H54 (cell line): ENCODE data around the gene NEDD9.

ENCODE experiments used
- DNase-seq: peaks from one replicate; pipeline ENCODE4 v3.0.0; 2011; ENCODE audit warnings: low spot score, mixed read lengths; ENCODE audit not compliant: insufficient read length
- FAIRE-seq: peaks from 3 replicates; lab custom pipeline; 2011; peaks lifted over from hg19 to GRCh38; lab: Jason Lieb, UNC
- POLR2A ChIP-seq: IDR thresholded peaks from 2 replicates; pipeline ENCODE4 v1.6.1; 2011; ENCODE audit warnings: low read depth, mild to moderate bottlenecking, low read length

The NEDD9 gene

GRCh38 chr6:11164717-11165646 is 67.5 kb downstream of the NEDD9 start:
- TF ChIP-seq POLR2A = no peak
- FAIRE-seq (no peak), DNase-seq (no peak)

GRCh38 chr6:11163932-11164331 is 68.5 kb downstream of the NEDD9 start:
- DNase-seq (no peak), FAIRE-seq (no peak)
- TF ChIP-seq POLR2A = no peak

DNA sequence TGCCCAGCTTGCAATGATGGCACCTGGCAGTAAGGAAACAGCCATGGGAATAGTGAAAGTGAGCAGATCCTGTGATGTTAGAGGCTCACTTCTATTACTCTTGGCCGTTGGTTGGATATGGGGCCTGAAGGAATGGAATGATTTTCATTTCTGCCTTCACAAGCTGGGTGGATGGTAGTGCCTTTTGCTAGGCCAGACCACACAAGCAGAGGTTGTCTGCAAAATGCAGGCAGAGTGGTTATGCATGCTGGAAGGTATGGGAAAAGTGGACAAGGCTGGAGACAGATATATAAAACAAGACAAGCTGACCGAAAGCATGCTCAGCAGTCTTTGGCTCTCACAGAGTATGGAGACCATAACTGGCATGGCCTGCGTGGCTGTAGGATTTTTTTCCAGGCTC is 70.2 kb downstream of the NEDD9 start:
- FAIRE-seq (no peak), DNase-seq (no peak)
- TF ChIP-seq POLR2A = no peak

DNA sequence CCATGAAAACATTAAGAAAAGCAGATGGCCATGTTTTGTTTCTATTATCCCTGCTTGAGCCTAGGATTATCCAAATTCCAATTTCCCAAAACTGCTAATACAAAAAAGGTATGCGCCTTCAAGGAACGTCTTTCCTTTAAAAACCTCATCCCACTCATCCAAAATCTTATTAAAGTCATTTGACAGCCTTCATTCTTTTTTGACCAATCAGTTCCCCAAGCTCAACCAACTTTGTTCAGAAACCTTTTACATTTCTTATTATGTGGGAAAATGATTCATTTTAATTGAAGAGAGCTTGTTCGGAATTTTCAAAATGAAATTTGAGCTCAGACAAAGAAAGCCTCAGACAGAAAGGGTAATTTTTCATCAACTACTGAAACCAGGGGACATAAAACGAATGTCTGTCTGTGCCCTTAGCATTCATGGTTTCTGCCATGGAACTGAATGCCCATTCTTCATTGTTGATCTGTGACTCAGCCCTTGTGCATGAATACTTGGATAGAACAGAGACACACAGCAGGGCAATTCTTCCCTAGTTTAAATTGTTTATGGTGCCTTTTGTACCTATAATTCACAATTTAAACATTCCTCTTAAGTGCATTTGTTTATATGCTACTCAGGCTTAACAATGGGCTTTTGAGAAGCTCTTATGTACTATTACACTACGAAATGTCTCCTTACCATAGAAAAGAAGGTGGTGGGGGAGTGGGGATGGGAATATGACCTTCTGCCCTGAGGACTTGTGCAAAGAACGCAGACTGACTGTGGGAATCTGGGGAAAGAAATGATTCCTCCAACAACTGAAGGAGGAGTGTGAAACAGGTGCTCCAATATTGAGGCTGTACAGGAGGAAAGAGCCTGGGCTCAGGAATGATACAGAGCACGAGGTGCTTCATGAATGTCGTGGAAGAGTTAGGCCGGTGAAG is 71.2 kb downstream of the NEDD9 start:
- FAIRE-seq (peak; percentile 99), DNase-seq (peak; percentile 62)
- no peak for TF ChIP-seq POLR2A

DNA sequence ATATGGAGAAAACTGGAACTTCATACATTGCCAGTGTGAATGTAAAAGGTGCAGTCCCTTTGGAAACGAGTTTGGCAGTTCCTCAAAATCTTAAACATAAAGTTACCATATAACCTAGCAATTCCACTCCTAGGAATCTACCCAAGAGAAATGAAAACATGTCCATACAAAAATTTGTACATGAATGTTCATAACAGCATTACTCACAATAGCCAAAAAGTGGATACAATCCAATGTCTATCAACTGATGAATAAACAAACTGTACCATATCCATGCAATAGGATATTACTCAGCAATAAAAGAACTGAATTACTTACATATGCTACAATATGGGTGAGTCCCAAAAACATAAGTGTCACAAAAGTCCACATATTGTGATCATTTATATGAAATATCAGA is 72.3 kb downstream of the NEDD9 start:
- no peak for TF ChIP-seq POLR2A
- no peak for DNase-seq
- no peak for FAIRE-seq

- no peak for DNase-seq
- FAIRE-seq = no peak
- TF ChIP-seq POLR2A = no peak
Measured at GRCh38 chr6:11155589-11155988, 76.9 kb downstream of the NEDD9 start.

DNA sequence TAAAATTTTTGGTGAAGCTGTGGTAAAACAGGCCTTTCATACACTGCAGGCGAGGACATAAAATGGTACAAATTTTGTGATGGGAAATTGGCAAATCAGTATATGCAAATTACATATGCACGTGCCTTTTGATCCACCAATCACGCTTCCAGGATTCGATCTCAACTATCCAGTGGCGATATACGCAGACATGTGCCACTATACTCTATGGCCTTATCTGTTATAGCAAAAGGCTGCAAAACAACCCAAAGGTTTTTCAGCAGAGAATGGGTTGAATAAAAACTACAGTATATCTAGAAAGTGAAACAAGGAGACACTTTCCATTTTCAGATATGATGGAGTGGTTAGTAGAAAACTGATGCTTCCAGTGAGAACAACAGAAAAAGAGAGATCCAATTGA is 79.0 kb downstream of the NEDD9 start:
- FAIRE-seq (no peak), DNase-seq (no peak)
- no peak for TF ChIP-seq POLR2A

GRCh38 chr6:11152581-11152980 is 79.9 kb downstream of the NEDD9 start:
- TF ChIP-seq POLR2A = no peak
- FAIRE-seq = no peak
- no peak for DNase-seq

DNA sequence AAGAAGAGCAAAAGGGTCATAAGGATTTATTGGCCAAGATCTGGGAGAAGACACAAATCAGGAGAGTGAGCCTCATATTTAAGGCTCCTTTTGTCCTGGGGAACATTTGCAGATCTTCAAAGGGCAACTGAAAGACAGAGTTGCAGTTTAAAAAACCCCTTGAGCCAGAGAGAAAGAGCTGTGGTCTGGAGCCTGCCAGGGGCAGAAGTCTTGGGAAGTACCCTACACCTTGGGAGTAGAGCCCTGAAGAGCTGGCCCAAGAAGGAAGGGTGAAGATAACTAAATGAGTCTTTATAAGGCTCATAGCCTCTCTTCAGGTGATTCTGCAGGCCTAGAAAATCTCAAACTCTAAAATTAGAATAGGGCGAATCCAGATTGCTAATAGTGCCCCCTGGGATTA is 81.0 kb downstream of the NEDD9 start:
- no peak for TF ChIP-seq POLR2A
- no peak for FAIRE-seq

GRCh38 chr6:11149551-11149950 is 82.9 kb downstream of the NEDD9 start:
- FAIRE-seq = no peak
- no peak for TF ChIP-seq POLR2A
- DNase-seq = no peak

More for the DNA sequence above, 81.0 kb downstream of the NEDD9 start:
- no peak for DNase-seq

DNA sequence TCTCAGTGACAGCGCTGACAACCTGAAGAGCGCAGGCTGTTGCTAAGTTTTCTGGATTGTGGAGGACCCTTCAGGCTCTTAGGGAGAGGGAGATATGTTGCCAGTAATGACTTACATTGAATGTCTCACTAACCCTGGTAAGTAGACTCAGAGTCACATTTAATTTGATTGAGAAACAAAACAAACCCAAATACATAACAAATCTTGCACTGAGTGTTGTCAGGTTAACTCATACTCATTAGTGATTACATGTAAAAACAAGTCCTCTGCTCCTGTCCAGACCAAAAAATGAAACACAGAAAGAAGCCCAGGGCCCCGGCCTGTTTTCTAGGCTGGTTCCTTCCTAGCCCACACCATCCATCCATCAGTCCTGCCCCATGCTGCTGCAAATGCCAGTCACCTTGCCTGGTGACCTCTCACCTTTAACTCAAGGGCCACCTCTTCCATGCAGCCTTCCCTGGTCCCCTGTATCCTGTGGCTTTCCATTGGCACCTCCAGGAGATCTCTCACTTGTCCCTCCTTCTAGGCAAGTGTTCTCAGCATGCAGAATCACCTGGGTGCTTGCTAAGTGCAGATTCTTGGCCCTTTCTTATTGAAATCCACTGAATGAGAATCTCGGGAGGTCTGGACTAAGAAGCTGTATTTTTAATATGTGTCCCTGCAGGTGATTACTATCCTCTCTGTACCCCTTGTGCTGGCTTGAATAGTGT is 86.2 kb downstream of the NEDD9 start:
- FAIRE-seq = no peak
- no peak for TF ChIP-seq POLR2A
- DNase-seq = no peak

- FAIRE-seq = peak; percentile 83
- DNase-seq = peak; percentile 50
- no peak for TF ChIP-seq POLR2A
Measured at GRCh38 chr6:11144393-11144851, 88.0 kb downstream of the NEDD9 start.
